Activated naive CD4-positive, alpha-beta T cell (primary cell): ENCODE measurements around the gene ZNF407.

Experiments used
- DNase-seq, 4 experiments: peaks; one replicate each; lab custom pipeline; 2025; lab: John Stamatoyannopoulos, UW

Gene ZNF407

DNA sequence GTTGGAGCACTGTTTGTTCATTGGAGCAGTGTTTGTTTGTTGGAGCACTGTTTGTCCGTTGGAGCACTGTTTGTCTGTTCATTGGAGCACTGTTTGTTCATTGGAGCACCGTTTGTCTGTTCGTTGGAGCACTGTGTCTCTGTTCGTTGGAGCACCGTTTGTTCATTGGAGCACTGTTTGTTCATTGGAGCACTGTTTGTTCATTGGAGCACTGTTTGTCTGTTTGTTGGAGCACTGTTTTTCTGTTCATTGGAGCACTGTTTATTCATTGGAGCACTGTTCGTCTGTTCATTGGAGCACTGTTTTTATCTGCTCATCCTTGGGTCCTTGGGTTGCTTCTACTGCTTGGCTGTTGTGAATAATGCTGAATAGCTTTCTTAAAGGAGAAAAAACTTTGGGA is 74.7 kb downstream of the ZNF407 start:
- DNase-seq = no peak

GRCh38 chr18:74674487-74674886 is 76.8 kb downstream of the ZNF407 start:
- no peak for DNase-seq

GRCh38 chr18:74679006-74679678 is 81.5 kb downstream of the ZNF407 start:
- DNase-seq = no peak

GRCh38 chr18:74679679-74680076 is 82.0 kb downstream of the ZNF407 start:
- no peak for DNase-seq

GRCh38 chr18:74682141-74682990 is 84.7 kb downstream of the ZNF407 start:
- DNase-seq = no peak

DNA sequence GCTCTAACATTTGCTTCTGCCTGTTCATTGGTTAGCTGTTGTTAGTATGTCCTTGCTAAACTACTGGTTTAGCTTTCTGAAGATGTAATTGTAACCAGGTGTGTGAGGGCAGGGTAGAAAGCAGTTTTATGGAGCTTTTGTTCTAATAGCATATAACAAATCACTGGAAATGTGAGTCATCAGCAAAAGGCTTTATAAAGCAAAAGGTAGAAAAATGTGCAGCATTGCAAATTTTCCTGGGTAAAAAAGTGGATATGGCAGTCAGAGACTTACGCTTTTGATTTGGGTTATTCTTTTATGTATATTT is 85.3 kb downstream of the ZNF407 start:
- no peak for DNase-seq

GRCh38 chr18:74683573-74683972 is 85.9 kb downstream of the ZNF407 start:
- no peak for DNase-seq

DNA sequence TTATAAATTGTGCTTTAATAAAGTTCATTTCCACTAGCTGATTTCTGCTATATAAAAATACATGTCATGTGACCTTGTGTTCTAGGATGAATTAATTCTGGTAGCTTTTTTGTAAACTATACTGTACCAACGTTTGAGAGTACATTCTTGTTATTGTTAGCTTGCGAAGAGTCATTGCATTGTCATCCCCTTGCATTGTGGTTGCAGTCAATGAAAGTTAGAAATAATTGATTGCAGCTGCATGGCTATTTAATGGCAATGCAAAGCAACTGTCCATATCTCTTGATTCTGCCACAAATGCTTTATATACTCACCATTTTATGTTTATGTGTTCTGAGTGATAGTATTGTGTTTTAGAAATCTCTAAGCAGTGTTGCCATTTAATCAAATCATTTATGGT is 91.6 kb downstream of the ZNF407 start:
- DNase-seq = no peak

DNA sequence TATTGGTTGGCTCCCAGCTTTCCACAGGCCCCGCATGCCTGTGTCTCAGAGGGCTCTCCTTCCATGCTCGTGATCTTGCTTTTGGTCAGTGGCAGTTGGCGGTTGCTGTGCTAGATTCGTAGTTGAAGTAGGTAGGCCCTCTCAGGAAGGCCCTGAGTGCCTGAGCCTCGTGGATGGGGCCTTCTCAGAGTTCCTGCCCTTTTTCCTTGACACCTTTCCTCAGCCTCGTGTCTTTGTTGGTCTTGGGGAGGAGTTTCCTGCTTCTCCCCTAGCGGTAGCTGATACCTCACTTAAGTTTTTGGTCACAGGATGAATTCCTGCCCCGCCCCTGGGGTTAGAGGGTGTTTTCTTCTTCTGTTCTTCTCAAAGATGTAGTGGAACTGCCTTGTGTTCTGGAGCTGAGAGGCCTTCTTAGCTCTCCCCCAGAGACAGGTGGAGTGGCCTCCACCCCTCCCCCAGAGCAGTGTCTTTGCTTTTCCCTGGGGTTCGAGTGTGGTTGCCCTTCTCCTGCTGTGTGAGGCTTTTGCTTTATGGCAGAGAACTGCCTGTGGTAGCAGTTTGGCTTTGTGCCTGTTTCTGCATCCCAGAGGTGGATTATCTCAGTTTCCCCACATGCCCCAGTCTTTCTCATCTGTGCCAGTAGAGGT is 94.8 kb downstream of the ZNF407 start:
- DNase-seq = no peak

- DNase-seq = no peak
Measured at GRCh38 chr18:74694436-74694835, 96.8 kb downstream of the ZNF407 start.

- DNase-seq = no peak
Measured at GRCh38 chr18:74695170-74695569, 97.5 kb downstream of the ZNF407 start.

GRCh38 chr18:74698881-74699280 is 101.2 kb downstream of the ZNF407 start:
- no peak for DNase-seq

- DNase-seq = no peak
Measured at GRCh38 chr18:74699455-74699854, 101.8 kb downstream of the ZNF407 start.

DNA sequence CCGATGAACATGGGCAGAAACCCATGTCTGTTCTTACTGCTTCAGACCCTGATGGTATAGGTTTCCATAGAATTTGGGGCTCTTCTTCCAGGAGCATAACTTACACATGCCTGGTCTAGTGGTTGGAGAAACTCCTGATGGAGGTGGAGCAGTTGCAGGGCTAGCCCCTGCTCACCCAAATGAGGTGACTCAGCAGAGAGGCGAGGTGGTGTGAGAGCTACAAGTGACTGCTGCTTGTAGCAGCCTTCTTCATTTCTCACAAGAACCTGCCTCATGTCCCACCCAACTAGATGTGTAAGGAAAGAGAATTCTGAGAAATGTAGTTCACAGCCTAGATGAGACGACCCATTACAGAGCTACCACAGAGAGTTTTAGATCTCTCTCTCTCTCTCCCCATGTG is 105.3 kb downstream of the ZNF407 start:
- no peak for DNase-seq

GRCh38 chr18:74708169-74708568 is 110.5 kb downstream of the ZNF407 start:
- DNase-seq = no peak

GRCh38 chr18:74709452-74709851 is 111.8 kb downstream of the ZNF407 start:
- DNase-seq = no peak

DNA sequence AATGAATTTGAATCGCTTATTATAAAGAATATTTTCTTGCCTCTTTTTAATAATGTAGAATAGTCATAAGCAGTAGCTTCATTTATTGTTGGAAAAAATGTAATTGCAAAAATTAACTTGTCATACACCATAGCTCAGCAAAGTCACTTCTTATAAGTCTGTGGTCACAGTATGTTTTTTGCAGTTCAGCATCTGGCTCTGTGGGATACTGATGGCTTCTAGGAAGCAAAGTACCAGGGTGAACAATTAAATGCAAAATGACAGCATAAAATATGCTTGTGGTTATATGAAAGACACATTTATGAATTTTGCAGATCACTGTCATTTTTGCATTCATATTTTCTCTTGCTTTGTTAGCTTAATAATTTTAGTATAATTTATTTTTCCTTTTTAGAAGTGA is 116.5 kb downstream of the ZNF407 start:
- DNase-seq = no peak

GRCh38 chr18:74714791-74715190 is 117.1 kb downstream of the ZNF407 start:
- no peak for DNase-seq

GRCh38 chr18:74715306-74715705 is 117.6 kb downstream of the ZNF407 start:
- no peak for DNase-seq

- no peak for DNase-seq
Measured at GRCh38 chr18:74715865-74716712, 118.4 kb downstream of the ZNF407 start.

DNA sequence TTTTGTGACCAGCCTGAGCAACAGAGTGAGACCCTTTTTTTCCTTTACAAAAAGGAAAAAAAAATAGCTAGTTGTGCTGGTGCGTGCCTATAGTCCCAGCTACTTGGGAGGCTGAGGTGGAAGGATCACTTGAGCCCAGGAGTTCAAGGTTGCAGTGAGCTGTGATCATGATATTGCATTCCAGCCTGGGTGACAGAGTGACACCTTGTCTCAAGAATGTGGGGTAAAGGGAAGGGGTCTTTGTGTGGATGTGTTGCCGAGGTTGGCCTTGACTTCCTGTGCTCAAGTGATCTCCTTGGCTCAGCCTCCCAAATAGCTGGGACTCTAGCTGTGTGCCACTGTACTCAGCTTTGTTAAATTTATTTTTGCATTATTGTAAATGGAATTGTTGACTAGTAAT is 120.6 kb downstream of the ZNF407 start:
- no peak for DNase-seq

GRCh38 chr18:74722237-74722636 is 124.6 kb downstream of the ZNF407 start:
- DNase-seq = no peak
